HCT116 (cell line): Measurements from ENCODE around the gene BIN2. TPM values are rescaled to one million over a fixed set of nuclear protein-coding genes. Genes with fewer than 3 reads are reported as not detected.

Experiments
- ATAC-seq: fragments of 200-7000 bp; cut with Tn5 transposase; 2 replicates; pipeline ENCODE4 v1.9.1; 2020; ENCODE audit warnings: mild to moderate bottlenecking, moderate library complexity
- BruUV-seq: library from RNA; stranded (reverse); fragments of 400-500 nt; replicated peaks from 2 replicates; lab custom pipeline; 2021; lab: Mats Ljungman, UMichigan
- CTCF ChIA-PET: fragments of 300-600 bp; sonication (Branson Sonifier 250); formaldehyde crosslinking; loops from one replicate; lab custom pipeline; 2021; ENCODE audit warnings: antibody characterized with exemption; lab: Charles Lee
- POLR2A ChIA-PET: fragments of 300-600, 350-600 bp; sonication (Branson Sonifier 250); formaldehyde crosslinking; loops from one replicate; lab custom pipeline; 2021; ENCODE audit warnings: antibody characterized with exemption; lab: Charles Lee
- RAD21 ChIA-PET, 2 experiments: fragments of 300-600 bp; sonication (Branson Sonifier 250); formaldehyde crosslinking; loops; one replicate each; lab custom pipeline; 2023; ENCODE audit warnings: low total read pairs in 2 of 2; ENCODE audit not compliant: uncharacterized antibody in 2 of 2, unreplicated experiment in 2 of 2, low non-redundant PET in 1 of 2; lab: Charles Lee
- DNase-seq: peaks from one replicate; pipeline ENCODE4 v3.0.0-alpha.2; 2010; ENCODE audit warnings: low read depth, low spot score
- H2AFZ ChIP-seq: fragments of 200-600 bp; shearing (Covaris generic), sonication (generic); 2 replicates; pipeline ENCODE4 v1.6.1; 2017; ENCODE audit warnings: low read depth, mixed run types, mixed read lengths, antibody characterized with exemption, low read length; ENCODE audit not compliant: poor library complexity, severe bottlenecking
- H3K27ac ChIP-seq: 2 replicates; pipeline ENCODE4 v1.5.1; 2012; ENCODE audit warnings: low read depth, low read length
- H3K27me3 ChIP-seq: fragments of 200-600 bp; sonication (generic); 2 replicates; pipeline ENCODE4 v1.6.1; 2016; ENCODE audit warnings: mixed run types, low read length, mixed read lengths; ENCODE audit not compliant: insufficient read depth
- H3K36me3 ChIP-seq, 2 experiments: fragments of 200-500 bp in 1 of 2; fragments of 200-600 bp in 1 of 2; sonication (Bioruptor generic) in 1 of 2; sonication (generic) in 1 of 2; 2 replicates each; pipeline versions ENCODE4 v1.5.1 to v1.6.1; 2014 to 2016; ENCODE audit warnings: low read length in 2 of 2, inconsistent platforms in 1 of 2, mixed read lengths in 1 of 2, mixed run types in 1 of 2; ENCODE audit not compliant: insufficient read depth in 2 of 2, control insufficient read depth in 1 of 2
- H3K4me1 ChIP-seq, 2 experiments: fragments of 200-600 bp in 1 of 2; sonication (generic) in 1 of 2; 2 replicates each; pipeline versions ENCODE4 v1.5.1 to v1.6.1; 2012 to 2017; ENCODE audit warnings: low read length in 2 of 2, inconsistent platforms in 1 of 2, mild to moderate bottlenecking in 1 of 2, mixed read lengths in 1 of 2, mixed run types in 1 of 2, moderate library complexity in 1 of 2; ENCODE audit not compliant: insufficient read depth in 2 of 2, control insufficient read depth in 1 of 2
- H3K4me2 ChIP-seq: fragments of 200-600 bp; sonication (generic); 2 replicates; pipeline ENCODE4 v1.6.1; 2017; ENCODE audit warnings: mixed run types, low read length, mixed read lengths
- H3K4me3 ChIP-seq, 2 experiments: fragments of 200-600 bp in 1 of 2; sonication (generic) in 1 of 2; replicated peaks in 1 of 2; 2 replicates each; pipeline ENCODE4 v1.5.1; 2011 to 2016; ENCODE audit warnings: low read length in 2 of 2, control low read depth in 1 of 2, low read depth in 1 of 2, mild to moderate bottlenecking in 1 of 2, mixed read lengths in 1 of 2, mixed run types in 1 of 2
- H3K79me2 ChIP-seq: fragments of 200-600 bp; sonication (generic); 2 replicates; pipeline ENCODE4 v1.6.1; 2017; ENCODE audit warnings: mild to moderate bottlenecking, mixed run types, low read length, moderate library complexity, mixed read lengths; ENCODE audit not compliant: insufficient read depth
- H3K9ac ChIP-seq: fragments of 200-600 bp; sonication (generic); 2 replicates; pipeline ENCODE4 v1.6.1; 2016; ENCODE audit warnings: low read length, mixed read lengths
- H3K9me2 ChIP-seq: fragments of 200-600 bp; sonication (generic), shearing (Covaris generic); 2 replicates; pipeline ENCODE4 v1.6.1; 2017; ENCODE audit warnings: mixed run types, mild to moderate bottlenecking, moderate library complexity; ENCODE audit not compliant: insufficient read depth
- H3K9me3 ChIP-seq, 2 experiments: fragments of 200-500 bp in 1 of 2; fragments of 200-600 bp in 1 of 2; sonication (Bioruptor generic) in 1 of 2; sonication (generic) in 1 of 2; 2 replicates each; pipeline ENCODE4 v1.6.1; 2014 to 2017; ENCODE audit warnings: low read length in 2 of 2, mixed read lengths in 2 of 2, inconsistent platforms in 1 of 2, low read depth in 1 of 2, mild to moderate bottlenecking in 1 of 2, mixed run types in 1 of 2, moderate library complexity in 1 of 2; ENCODE audit not compliant: control insufficient read depth in 1 of 2, insufficient read depth in 1 of 2
- H4K20me1 ChIP-seq: fragments of 200-600 bp; sonication (generic), shearing (Covaris generic); 2 replicates; pipeline ENCODE4 v1.6.1; 2017; ENCODE audit warnings: mixed run types, mild to moderate bottlenecking, moderate library complexity; ENCODE audit not compliant: insufficient read depth
- CBX3 ChIP-seq: IDR thresholded peaks from 2 replicates; pipeline ENCODE4 v1.6.1; 2012; ENCODE audit warnings: low read depth
- ELF1 ChIP-seq: IDR thresholded peaks from 2 replicates; pipeline ENCODE4 v1.6.1; 2012; ENCODE audit warnings: low read depth, borderline replicate concordance
- EZH2 ChIP-seq: fragments of 200-600 bp; sonication (generic); IDR thresholded peaks from 2 replicates; pipeline ENCODE4 v1.6.1; 2017; ENCODE audit warnings: antibody characterized with exemption, mixed run types
- FOSL1 ChIP-seq: IDR thresholded peaks from 2 replicates; pipeline ENCODE4 v1.6.1; 2012; ENCODE audit warnings: low read depth
- POLR2A ChIP-seq: IDR thresholded peaks from 2 replicates; pipeline ENCODE4 v1.7.0; 2011; ENCODE audit warnings: borderline replicate concordance; ENCODE audit not compliant: insufficient read depth, insufficient read length; ENCODE audit errors: extremely low read depth
- RAD21 ChIP-seq: IDR thresholded peaks from 2 replicates; pipeline ENCODE4 v1.6.1; 2012; ENCODE audit warnings: low read depth, mild to moderate bottlenecking
- TCF7L2 ChIP-seq: IDR thresholded peaks from 2 replicates; pipeline ENCODE4 v1.7.0; 2011; ENCODE audit warnings: borderline replicate concordance, inconsistent platforms; ENCODE audit not compliant: insufficient read depth, insufficient read length; ENCODE audit errors: extremely low read depth
- ZFX ChIP-seq: fragments of 450-650 bp; IDR thresholded peaks from 2 replicates; pipeline ENCODE4 v1.6.1; 2017
- intact Hi-C: fragments of 100-400 bp; cut with micrococcal nuclease; formaldehyde crosslinking; loops from 2 replicates; pipeline ENCODE4 v1.10.0; 2022
- total RNA-seq: library from RNA; stranded (reverse); gene quantifications from one replicate; pipeline ENCODE4 v1.2.1, GENCODE V29; 2021; ENCODE audit not compliant: unreplicated experiment
- TF ChIP-seq, protein P1 (sequence below): IDR thresholded peaks from 2 replicates; pipeline ENCODE4 v1.6.1; 2012
- TF ChIP-seq, protein P2 (sequence below), 3 experiments: fragments of 200-600 bp in 1 of 3; sonication (generic) in 1 of 3; IDR thresholded peaks in 2 of 3; conservative IDR thresholded peaks in 1 of 3; 2 replicates each; pipeline ENCODE4 v1.5.1; 2012 to 2017; ENCODE audit warnings: low read depth in 2 of 3, low read length in 2 of 3, antibody characterized with exemption in 1 of 3, borderline replicate concordance in 1 of 3, control low read depth in 1 of 3, mild to moderate bottlenecking in 1 of 3, mixed read lengths in 1 of 3, mixed run types in 1 of 3, moderate library complexity in 1 of 3; ENCODE audit not compliant: insufficient read depth in 1 of 3
- TF ChIP-seq, protein P3 (sequence below): IDR thresholded peaks from 2 replicates; pipeline ENCODE4 v1.6.1; 2012; ENCODE audit warnings: low read depth

The BIN2 gene
- total RNA-seq, 1 experiment from 2014 or later = 0.22 TPM

DNA sequence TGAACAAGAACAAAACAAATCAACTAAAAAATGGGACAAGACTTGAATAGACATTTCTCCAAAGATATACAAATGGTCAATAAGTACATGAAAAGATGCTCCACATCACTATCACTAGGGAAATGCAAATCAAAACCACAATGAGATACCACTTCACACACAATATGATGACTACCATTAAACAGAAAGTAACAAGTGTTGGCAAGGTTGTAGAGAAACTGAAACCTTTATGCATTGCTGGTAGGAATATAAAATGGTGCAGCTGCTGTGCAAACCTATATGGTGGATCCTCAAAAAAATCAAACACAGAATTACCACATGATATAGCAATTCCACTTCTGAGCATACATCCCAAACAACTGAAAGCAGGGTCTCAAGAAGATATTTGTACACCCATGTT is 59.0 kb downstream of the BIN2 start:
- no peaks in the 10 kb centered on the region for H3K27me3 ChIP-seq
- peaks cover 0 to 6% of the 10 kb centered on the region in 2 experiments; a peak in 1 of 4 replicates for H3K36me3 ChIP-seq
- no peaks in the 10 kb centered on the region for H4K20me1 ChIP-seq
- no peak overlapping the region for H3K27ac ChIP-seq
- ChIA-PET RAD21 (no interaction called here), POLR2A (no interaction called here), CTCF (interaction anchor here (0.7 kb wide), 1 partner anchor 12 kb away, joined by 3 read pairs; no protein-coding TSS in a partner anchor)
- H3K4me1 ChIP-seq = peaks cover 20 to 41% of the 10 kb centered on the region in 2 experiments
- ATAC-seq = no peak
- no TSS peak for BruUV-seq
- no peak overlapping the region for H2AFZ ChIP-seq
- no peak for TF ChIP-seq CBX3
- no peak for TF ChIP-seq ELF1
- TF ChIP-seq ZFX = no peak
- TF ChIP-seq, protein P1, sequence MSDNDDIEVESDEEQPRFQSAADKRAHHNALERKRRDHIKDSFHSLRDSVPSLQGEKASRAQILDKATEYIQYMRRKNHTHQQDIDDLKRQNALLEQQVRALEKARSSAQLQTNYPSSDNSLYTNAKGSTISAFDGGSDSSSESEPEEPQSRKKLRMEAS = no peak
- no peak for TF ChIP-seq EZH2
- TF ChIP-seq, protein P2, sequence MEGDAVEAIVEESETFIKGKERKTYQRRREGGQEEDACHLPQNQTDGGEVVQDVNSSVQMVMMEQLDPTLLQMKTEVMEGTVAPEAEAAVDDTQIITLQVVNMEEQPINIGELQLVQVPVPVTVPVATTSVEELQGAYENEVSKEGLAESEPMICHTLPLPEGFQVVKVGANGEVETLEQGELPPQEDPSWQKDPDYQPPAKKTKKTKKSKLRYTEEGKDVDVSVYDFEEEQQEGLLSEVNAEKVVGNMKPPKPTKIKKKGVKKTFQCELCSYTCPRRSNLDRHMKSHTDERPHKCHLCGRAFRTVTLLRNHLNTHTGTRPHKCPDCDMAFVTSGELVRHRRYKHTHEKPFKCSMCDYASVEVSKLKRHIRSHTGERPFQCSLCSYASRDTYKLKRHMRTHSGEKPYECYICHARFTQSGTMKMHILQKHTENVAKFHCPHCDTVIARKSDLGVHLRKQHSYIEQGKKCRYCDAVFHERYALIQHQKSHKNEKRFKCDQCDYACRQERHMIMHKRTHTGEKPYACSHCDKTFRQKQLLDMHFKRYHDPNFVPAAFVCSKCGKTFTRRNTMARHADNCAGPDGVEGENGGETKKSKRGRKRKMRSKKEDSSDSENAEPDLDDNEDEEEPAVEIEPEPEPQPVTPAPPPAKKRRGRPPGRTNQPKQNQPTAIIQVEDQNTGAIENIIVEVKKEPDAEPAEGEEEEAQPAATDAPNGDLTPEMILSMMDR (IDR thresholded peaks at IDR 0.05 in 2 of 3, conservative IDR thresholded peaks at IDR 0.05 in 1 of 3; ENCODE audit: borderline replicate concordance in 1 of 3, insufficient read depth in 1 of 3, low read depth in 2 of 3, low read length in 2 of 3) = no peak
- TF ChIP-seq FOSL1 = no peak
- no peak for DNase-seq
- no peak overlapping the region for H3K4me2 ChIP-seq
- peaks cover 64% of the 10 kb centered on the region for H3K79me2 ChIP-seq
- no peaks in the 10 kb centered on the region for H3K9me3 ChIP-seq
- H3K9ac ChIP-seq = no peak overlapping the region
- intact Hi-C loops = loop anchor here (10.0 kb wide), 1 partner anchor 500 kb away; the partner anchor contains the start of gene ATF1
- H3K4me3 ChIP-seq = no peak overlapping the region
- H3K9me2 ChIP-seq = no peaks in the 10 kb centered on the region

DNA sequence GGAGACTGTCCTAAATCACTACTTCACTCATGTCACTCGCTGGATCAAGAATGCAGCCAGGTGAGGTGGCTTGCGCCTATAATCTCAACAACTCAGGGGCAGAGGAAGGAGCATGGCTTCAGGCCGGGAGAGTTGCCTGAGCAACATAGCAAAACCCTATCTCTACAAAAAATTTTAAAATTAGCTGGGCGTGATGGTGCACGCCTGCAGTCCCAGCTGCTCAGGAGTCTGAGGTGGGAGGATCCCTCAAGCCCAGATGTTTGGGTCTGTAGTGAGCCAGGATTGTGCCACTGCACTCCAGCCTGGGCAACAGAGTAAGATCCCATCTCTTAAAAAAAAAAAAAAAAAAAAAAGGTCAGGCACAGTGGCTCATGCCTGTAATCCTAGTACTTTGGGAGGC is 59.7 kb downstream of the BIN2 start:
- ChIA-PET CTCF (interaction anchor here (0.7 to 3.6 kb wide), 3 partner anchors 11 to 77 kb away, joined by 3 to 23 read pairs (median 23); no protein-coding TSS in a partner anchor), POLR2A (no interaction called here), RAD21 (no interaction called here)
- H3K36me3 ChIP-seq = peaks cover 0 to 6% of the 10 kb centered on the region in 2 experiments; a peak in 1 of 4 replicates
- no TSS peak for BruUV-seq
- intact Hi-C loops = loop anchor here (10.0 kb wide), 1 partner anchor 499 kb away; the partner anchor contains the start of gene ATF1
- no peak for ATAC-seq
- no peak for DNase-seq
- H3K4me2 ChIP-seq = no peak overlapping the region
- no peak overlapping the region for H2AFZ ChIP-seq
- H3K27me3 ChIP-seq = no peaks in the 10 kb centered on the region
- no peaks in the 10 kb centered on the region for H3K9me2 ChIP-seq
- no peak overlapping the region for H3K27ac ChIP-seq
- H3K4me3 ChIP-seq = no peak overlapping the region
- no peaks in the 10 kb centered on the region for H4K20me1 ChIP-seq
- no peaks in the 10 kb centered on the region for H3K9me3 ChIP-seq
- H3K9ac ChIP-seq = no peak overlapping the region
- H3K79me2 ChIP-seq = peaks cover 68% of the 10 kb centered on the region
- H3K4me1 ChIP-seq = peaks cover 20 to 37% of the 10 kb centered on the region in 2 experiments
- TF ChIP-seq CBX3 (no peak), RAD21 (no peak), POLR2A (no peak), ZFX (no peak), ELF1 (no peak), TCF7L2 (no peak)
- TF ChIP-seq, protein P1 = no peak
- TF ChIP-seq, protein P3, sequence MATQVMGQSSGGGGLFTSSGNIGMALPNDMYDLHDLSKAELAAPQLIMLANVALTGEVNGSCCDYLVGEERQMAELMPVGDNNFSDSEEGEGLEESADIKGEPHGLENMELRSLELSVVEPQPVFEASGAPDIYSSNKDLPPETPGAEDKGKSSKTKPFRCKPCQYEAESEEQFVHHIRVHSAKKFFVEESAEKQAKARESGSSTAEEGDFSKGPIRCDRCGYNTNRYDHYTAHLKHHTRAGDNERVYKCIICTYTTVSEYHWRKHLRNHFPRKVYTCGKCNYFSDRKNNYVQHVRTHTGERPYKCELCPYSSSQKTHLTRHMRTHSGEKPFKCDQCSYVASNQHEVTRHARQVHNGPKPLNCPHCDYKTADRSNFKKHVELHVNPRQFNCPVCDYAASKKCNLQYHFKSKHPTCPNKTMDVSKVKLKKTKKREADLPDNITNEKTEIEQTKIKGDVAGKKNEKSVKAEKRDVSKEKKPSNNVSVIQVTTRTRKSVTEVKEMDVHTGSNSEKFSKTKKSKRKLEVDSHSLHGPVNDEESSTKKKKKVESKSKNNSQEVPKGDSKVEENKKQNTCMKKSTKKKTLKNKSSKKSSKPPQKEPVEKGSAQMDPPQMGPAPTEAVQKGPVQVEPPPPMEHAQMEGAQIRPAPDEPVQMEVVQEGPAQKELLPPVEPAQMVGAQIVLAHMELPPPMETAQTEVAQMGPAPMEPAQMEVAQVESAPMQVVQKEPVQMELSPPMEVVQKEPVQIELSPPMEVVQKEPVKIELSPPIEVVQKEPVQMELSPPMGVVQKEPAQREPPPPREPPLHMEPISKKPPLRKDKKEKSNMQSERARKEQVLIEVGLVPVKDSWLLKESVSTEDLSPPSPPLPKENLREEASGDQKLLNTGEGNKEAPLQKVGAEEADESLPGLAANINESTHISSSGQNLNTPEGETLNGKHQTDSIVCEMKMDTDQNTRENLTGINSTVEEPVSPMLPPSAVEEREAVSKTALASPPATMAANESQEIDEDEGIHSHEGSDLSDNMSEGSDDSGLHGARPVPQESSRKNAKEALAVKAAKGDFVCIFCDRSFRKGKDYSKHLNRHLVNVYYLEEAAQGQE = no peak
